ENCODE measurements around the gene CACNB3.

DNA sequence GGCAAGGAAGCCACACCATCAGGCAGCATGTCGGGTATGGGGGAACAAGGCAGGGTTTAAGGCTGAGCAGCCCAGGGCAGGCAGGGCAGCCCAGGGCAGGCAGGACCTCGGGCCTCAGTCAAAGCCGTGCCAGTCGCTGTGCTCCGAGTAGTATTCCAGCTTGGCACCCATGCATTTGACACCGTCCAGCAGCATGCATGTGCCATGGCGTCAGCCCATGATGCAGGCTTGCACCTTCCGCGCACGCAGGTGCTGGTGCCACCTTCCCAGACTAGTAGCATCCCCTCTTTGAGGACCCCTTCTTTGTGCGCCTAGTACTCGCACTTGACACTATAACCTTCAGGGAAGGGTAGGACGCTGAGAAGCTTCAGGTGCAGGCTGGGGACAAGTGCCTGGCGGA is 17.8 kb upstream of the CACNB3 start:
- TF ChIP-seq, protein P1, sequence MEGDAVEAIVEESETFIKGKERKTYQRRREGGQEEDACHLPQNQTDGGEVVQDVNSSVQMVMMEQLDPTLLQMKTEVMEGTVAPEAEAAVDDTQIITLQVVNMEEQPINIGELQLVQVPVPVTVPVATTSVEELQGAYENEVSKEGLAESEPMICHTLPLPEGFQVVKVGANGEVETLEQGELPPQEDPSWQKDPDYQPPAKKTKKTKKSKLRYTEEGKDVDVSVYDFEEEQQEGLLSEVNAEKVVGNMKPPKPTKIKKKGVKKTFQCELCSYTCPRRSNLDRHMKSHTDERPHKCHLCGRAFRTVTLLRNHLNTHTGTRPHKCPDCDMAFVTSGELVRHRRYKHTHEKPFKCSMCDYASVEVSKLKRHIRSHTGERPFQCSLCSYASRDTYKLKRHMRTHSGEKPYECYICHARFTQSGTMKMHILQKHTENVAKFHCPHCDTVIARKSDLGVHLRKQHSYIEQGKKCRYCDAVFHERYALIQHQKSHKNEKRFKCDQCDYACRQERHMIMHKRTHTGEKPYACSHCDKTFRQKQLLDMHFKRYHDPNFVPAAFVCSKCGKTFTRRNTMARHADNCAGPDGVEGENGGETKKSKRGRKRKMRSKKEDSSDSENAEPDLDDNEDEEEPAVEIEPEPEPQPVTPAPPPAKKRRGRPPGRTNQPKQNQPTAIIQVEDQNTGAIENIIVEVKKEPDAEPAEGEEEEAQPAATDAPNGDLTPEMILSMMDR (IDR thresholded peaks at IDR 0.05; ENCODE audit: poor library complexity), result no peak
- no peak for TF ChIP-seq EZH2 (IDR thresholded peaks at IDR 0.05; ENCODE audit: borderline replicate concordance)
